Raji (cell line): ENCODE measurements around the gene ASIC1.

Source experiments
- POLR2A ChIP-seq: IDR thresholded peaks from 2 replicates; pipeline ENCODE4 v1.6.1; 2011; ENCODE audit warnings: low read depth, low read length, control low read depth; ENCODE audit not compliant: insufficient read depth

The ASIC1 gene

DNA sequence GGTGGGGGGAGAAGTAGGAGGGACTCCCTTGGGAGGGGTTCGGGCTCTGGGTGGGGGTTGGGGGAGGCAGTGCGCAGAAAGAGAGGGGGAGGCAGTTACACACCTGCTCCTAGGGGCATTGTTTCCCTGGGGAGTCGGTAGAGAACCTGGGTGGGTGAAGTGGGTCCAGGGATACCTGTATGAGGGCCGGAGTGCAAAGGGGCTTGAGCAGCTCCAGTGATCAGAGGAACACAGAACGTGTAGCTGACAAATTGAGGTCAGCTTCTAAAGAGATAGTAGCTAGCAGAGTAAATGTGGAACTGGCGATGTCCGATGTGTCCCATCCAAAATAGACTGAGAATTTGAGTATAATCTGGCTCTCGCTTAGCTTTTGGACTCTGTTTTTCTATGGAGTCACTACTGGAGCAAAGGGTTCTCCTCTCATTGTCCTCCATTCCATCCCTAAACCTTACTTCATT, 28.2 kb downstream of the ASIC1 start:
- no peak for TF ChIP-seq POLR2A

DNA sequence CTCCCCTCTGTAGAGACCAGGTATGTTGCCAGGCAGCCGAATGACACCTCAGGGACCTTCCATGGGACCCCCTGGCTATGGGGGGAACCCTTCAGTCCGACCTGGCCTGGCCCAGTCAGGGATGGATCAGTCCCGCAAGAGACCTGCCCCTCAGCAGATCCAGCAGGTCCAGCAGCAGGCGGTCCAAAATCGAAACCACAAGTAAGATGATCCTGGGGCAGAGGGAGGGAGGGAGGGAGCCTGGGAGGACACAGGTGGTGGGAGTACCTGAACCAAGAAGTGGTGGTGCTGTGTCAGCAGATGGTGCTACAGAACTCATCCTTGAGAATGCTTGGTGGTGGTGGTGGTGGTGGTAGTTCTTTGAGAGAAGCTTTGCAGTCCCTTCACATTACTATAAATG, 28.8 kb downstream of the ASIC1 start:
- no peak for TF ChIP-seq POLR2A

- TF ChIP-seq POLR2A, result no peak
Measured at GRCh38 chr12:50087151-50087550, 29.8 kb downstream of the ASIC1 start.

DNA sequence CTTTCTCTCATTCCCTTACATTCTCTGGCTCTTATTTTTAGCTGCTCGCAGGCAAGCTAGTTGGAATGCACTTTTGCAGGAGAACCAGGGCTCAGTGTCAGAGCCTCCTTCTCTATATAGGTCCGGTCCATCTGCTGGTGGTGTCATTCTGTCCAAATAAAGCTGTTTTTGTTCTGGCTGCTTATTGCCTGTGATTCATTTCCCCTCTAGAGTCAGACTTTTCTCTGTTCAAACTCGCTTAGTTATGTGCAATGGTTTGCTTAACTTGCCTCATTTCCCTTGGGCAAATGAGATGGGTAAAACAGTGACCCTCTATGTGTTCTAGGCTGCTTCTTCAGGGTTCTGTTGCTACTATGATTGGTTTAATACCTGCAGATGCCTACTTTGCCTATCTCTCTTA, 30.6 kb downstream of the ASIC1 start:
- TF ChIP-seq POLR2A, result no peak

GRCh38 chr12:50088577-50089335, 31.4 kb downstream of the ASIC1 start:
- no peak for TF ChIP-seq POLR2A

GRCh38 chr12:50089730-50090129, 32.3 kb downstream of the ASIC1 start:
- no peak for TF ChIP-seq POLR2A

DNA sequence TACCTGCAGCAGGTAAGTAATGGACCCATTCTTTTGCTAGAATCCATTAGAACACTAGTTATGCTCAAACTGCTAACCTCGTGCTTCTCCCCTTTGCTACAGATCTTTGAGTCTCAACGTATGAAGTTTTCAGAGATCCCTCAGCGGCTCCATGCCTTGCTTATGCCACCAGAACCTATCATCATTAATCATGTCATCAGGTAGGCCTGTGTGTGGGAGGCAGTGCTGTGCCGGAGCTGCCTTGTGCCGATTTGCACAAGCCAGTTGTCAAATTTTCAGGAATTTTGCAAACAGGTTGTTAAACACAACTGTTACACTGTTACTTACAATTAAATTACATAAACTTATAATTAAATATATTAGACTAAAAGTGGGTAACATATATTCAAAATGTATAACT, 33.0 kb downstream of the ASIC1 start:
- no peak for TF ChIP-seq POLR2A

DNA sequence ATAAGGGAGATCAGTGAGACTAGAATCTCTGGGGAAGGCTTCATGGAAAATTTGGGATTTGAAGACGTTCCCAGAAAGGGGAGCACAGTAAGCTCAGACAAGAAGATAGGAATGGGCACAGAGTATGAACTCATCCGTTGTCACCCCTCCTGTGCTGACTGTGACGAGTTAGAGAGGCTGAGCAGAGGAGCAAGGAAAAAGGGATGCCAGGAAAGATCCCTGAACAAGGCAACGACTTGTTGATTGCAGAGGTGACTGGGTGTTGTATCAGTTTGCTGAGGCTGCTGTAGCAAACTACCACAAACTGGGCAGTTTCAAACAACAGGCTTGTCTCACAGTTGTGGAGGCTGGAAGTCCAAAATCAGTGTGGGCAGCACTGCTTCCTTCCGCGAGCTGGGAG, 40.6 kb downstream of the ASIC1 start:
- TF ChIP-seq POLR2A, result no peak

DNA sequence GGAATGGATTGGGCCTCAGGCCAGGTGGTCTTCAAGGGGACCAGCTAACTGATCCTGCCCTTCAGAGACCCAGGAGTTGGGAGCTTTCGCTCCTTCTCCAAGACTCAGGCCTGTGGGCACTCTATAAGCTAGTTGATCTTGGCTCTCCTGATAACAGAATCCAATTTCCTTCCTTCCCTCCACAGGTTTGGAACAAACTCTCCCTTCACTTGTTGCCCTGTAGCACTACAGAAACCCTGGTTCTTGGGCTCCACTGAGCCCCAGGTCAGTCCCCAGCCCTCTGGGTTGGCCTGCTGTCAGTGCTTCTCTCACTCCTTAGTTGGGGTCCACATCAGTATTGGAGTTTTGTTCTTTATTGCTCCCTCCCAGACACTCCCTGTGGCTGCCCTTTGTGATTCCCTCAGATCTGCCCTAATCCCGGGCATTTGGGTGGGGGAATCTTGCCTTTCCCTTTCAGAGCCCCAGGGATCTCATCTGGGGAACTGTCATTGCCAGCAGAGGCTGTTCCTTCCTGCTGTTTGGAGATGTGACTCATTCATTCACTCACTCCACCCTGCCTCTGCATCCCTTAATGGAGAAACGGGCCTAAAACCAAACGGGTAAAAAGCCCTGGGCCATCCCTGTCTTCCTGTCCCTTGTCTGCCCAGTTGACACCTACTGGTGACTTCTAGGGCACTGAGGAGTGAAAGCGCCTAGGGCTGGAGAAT, 42.1 kb downstream of the ASIC1 start:
- TF ChIP-seq POLR2A, result no peak

- TF ChIP-seq POLR2A, result no peak
Measured at GRCh38 chr12:50100561-50100960, 43.2 kb downstream of the ASIC1 start.

DNA sequence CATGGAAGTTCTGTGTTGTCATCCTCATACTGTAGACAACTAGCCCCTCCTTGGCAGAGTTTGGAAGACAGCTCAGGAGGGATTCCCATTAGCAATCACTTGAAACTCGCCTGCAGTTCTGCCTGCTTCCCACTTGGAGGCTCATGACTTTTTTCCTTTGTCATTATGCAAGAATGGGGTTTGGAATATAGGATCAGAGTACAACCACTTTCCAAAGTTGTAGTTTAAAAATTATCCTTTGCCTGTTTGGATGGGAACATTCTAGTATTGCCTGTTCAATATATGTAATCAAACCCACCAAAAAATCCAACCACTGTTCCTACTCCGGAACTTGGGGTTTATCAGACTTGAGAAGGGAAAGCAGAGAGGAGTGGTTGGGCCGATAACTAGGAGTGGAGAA, 44.3 kb downstream of the ASIC1 start:
- TF ChIP-seq POLR2A, result no peak

- TF ChIP-seq POLR2A, result no peak
Measured at GRCh38 chr12:50102131-50102531, 44.7 kb downstream of the ASIC1 start.

GRCh38 chr12:50102646-50103309, 45.4 kb downstream of the ASIC1 start:
- no peak for TF ChIP-seq POLR2A

DNA sequence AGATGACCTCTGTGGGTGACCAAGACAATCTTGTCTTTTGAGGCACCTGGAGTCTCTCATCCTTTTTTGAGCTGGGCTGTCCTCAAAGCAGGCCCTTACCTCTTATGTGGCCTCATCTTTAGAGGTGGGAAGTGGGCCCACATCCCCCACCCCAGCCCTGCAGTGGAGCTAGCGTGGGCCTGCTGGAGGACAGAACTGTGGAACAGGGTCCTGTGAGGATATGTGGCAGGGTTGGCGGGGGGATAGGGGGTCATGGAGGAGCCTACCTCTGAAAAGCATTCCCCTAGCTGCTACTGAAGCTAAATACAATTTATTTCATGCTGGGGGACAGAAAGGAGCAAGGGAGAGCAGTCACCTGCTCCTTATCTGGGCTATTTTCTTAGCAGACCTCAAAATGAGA, 46.0 kb downstream of the ASIC1 start:
- no peak for TF ChIP-seq POLR2A

- TF ChIP-seq POLR2A, result no peak
Measured at GRCh38 chr12:50103767-50104321, 46.4 kb downstream of the ASIC1 start, which contains the start of gene GPD1. TSS of gene GPD1 (plus strand) at chr12:50104008. CDS start at chr12:50104051, 43 bp downstream.
